Tracheal epithelial cell (primary cell): ENCODE data around the gene ITGA8. TPM values are rescaled to one million over a fixed set of nuclear protein-coding genes. Genes with fewer than 3 reads are reported as not detected.

ENCODE experiments used
- total RNA-seq: library from RNA; depleted of rRNA; stranded (reverse); fragments of >200 nt; gene quantifications from 2 replicates; pipeline ENCODE4 v1.2.1, GENCODE V29; 2014

ITGA8 gene
- not detected in 2 replicates for total RNA-seq

DNA sequence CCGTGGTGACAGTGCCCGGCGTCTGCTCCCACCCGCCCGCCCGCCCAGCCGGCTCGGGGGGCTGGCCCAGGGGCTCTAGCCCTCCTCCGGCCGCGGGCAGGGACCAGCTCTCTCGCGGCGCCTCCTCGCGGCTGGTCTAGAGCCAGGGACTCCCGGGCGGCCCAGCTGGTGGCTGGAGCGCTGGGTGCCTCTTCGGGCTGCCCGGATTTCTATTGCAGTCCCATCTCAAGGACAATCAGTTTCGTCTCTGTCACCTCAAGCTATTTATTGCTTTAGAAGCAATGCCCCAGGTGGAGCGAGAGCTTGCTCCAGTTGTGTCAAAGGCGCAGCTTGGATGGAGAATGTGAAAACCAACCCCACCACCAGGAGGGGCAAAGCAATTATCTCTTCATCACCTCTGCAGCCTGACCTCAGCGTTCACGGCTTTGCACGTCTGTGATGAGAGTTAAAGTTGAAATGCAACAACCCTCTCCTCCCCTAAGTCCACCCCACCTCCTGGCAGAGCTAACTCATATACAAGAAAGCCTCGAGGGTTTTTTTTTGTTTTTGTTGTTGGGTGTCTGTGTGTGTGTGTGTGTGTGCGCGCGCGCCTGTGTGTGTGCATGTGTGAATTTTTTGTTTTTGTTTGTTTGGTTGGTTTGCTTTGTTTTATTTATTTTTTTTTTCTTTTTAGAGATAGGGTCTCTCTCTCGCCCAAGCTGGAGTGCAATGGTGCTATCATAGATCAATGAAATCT is at the start of gene ITGA8:
ITGA8 (minus strand) TSS at position 24 of the 736 bp plus-strand sequence. CDS start 151 bp downstream, outside the sequence.

Other genes with a start within 250 kb of the ITGA8 start
- 17.3 and 20.2 TPM in 2 replicates for gene MINDY3, start 140.6 kb upstream of the ITGA8 start, total RNA-seq